Measurements from ENCODE around the gene PIK3CD.

- TF ChIP-seq POLR2A (IDR thresholded peaks at IDR 0.05; ENCODE audit: low read depth, low read length) (no peak), POLR2AphosphoS5 (IDR thresholded peaks at IDR 0.05; ENCODE audit: low read depth, low read length) (no peak)
Measured at GRCh38 chr1:9648171-9648570, 3.4 kb upstream of the PIK3CD start.

Measured in GM12892 (cell line).